Testis (tissue), 3 donors: ENCODE measurements around the gene FAF1. TPM values are rescaled to one million over a fixed set of nuclear protein-coding genes. Genes with fewer than 3 reads are reported as not detected.

Experiments
- DNase-seq: peaks from one replicate; pipeline ENCODE4 v3.0.0-alpha.2; 2019
- H3K27ac ChIP-seq, 2 donors: fragments of 200-600 bp; sonication (generic); one replicate each; pipeline ENCODE4 v1.5.1; 2019
- H3K27me3 ChIP-seq: fragments of 200-600 bp; sonication (generic); one replicate; pipeline ENCODE4 v1.5.1; 2019
- H3K36me3 ChIP-seq: fragments of 200-600 bp; sonication (generic); one replicate; pipeline ENCODE4 v1.5.1; 2017; ENCODE audit warnings: low read depth; ENCODE audit errors: missing control alignments
- H3K4me1 ChIP-seq: fragments of 200-600 bp; sonication (generic); one replicate; pipeline ENCODE4 v1.5.1; 2019
- H3K4me3 ChIP-seq, 2 donors: fragments of 200-600 bp; sonication (generic); one replicate each; pipeline ENCODE4 v1.5.1; 2017 to 2019
- H3K9me3 ChIP-seq: fragments of 200-600 bp; sonication (generic); one replicate; pipeline ENCODE4 v1.5.1; 2017
- POLR2A ChIP-seq: fragments of 450-650 bp; IDR thresholded peaks from one replicate; pipeline ENCODE4 v1.6.1; 2017; ENCODE audit warnings: antibody characterized with exemption, mild to moderate bottlenecking, moderate library complexity
- WGBS, 2 donors: methylation state at CpG; one replicate each; pipeline ENCODE4 v1.1.5; 2018; 5-methylcytosine and 5-hydroxymethylcytosine counted together
- intact Hi-C: fragments of 100-400 bp; cut with DNase I; formaldehyde crosslinking; loops from one replicate; pipeline ENCODE4 v1.15.1; 2023; ENCODE audit warnings: low total_unique reads
- polyA plus RNA-seq: library from polyadenylated mRNA; stranded (reverse); fragments of 350-450 nt; fragmentation: Illumina TruSeq; extraction: RNeasy Lipid Tissue Mini Kit (QIAGEN cat#74804); gene quantifications from one replicate; pipeline ENCODE4 v1.2.3, GENCODE V29; 2014; ENCODE audit warnings: low read depth, low replicate concordance; ENCODE audit not compliant: insufficient read depth
- total RNA-seq, 2 donors: library from RNA; depleted of rRNA; stranded (reverse); fragments of >200 nt; gene quantifications; one replicate each; pipeline ENCODE4 v1.2.3, GENCODE V29; 2016
- TF ChIP-seq, protein P1 (sequence below), 3 experiments: fragments of 450-650 bp in 2 of 3; fragments of 200-600 bp in 1 of 3; sonication (generic) in 1 of 3; IDR thresholded peaks; one replicate each; pipeline ENCODE4 v1.5.1; 2016 to 2019; ENCODE audit warnings: antibody characterized with exemption in 3 of 3, mild to moderate bottlenecking in 2 of 3, moderate library complexity in 1 of 3

The FAF1 gene
- total and polyA plus RNA-seq, 3 donors from 2014 or later = 46.5 to 236 (median 61.6) TPM

DNA sequence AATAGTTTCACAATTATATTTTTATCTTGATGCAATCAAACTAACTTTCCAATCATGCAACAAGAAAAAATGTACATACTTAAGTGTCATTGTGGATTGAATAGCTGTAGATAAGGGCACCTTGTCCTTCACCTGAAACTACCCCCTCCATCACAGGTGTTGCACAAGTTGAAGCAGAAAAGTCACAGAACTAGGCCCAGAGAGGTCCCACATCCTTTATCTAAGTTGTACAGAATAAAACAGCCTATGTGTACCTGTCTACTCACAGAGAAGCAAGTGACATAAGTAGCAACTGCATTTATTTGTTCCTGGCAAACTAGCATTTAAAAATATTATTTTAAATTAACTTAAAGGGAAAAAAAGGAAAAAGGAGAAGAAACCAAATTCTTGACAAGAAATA is 256.8 kb downstream of the FAF1 start:
- intact Hi-C loops = no loop called here
- no peaks in the 10 kb centered on the region for H3K9me3 ChIP-seq
- no peak overlapping the region for H3K4me3 ChIP-seq
- no peak overlapping the region for H3K27ac ChIP-seq
- DNase-seq = no peak
- H3K27me3 ChIP-seq = no peaks in the 10 kb centered on the region
- TF ChIP-seq, protein P1, sequence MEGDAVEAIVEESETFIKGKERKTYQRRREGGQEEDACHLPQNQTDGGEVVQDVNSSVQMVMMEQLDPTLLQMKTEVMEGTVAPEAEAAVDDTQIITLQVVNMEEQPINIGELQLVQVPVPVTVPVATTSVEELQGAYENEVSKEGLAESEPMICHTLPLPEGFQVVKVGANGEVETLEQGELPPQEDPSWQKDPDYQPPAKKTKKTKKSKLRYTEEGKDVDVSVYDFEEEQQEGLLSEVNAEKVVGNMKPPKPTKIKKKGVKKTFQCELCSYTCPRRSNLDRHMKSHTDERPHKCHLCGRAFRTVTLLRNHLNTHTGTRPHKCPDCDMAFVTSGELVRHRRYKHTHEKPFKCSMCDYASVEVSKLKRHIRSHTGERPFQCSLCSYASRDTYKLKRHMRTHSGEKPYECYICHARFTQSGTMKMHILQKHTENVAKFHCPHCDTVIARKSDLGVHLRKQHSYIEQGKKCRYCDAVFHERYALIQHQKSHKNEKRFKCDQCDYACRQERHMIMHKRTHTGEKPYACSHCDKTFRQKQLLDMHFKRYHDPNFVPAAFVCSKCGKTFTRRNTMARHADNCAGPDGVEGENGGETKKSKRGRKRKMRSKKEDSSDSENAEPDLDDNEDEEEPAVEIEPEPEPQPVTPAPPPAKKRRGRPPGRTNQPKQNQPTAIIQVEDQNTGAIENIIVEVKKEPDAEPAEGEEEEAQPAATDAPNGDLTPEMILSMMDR (IDR thresholded peaks at IDR 0.05) = no peak
- TF ChIP-seq POLR2A = no peak
- H3K36me3 ChIP-seq = no peaks in the 10 kb centered on the region
- no peaks in the 10 kb centered on the region for H3K4me1 ChIP-seq

DNA sequence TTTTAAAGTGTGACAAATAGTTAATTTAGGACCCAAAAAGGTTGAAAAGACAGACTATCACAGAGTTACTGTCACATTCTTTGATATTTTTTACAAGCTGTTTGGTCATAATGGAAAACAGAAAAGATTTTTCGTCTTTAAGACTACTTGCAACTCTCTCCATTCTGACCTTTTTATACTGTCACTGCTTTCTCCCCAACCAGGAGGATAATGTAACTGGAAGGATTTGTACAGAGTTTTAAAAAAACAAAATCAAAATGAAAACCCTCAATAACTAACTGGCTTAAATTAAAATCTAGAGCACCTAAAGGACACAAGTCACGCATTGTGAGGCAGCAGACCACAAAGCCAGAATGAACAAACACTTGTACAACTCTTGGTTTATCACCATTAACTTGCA is 257.7 kb downstream of the FAF1 start:
- no peaks in the 10 kb centered on the region for H3K9me3 ChIP-seq
- H3K27ac ChIP-seq = no peak overlapping the region
- H3K36me3 ChIP-seq = no peaks in the 10 kb centered on the region
- no peaks in the 10 kb centered on the region for H3K4me1 ChIP-seq
- DNase-seq = no peak
- WGBS, 2 donors = 89 to 94% methylated on average over 2 of the region's 2 CpGs
- H3K27me3 ChIP-seq = no peaks in the 10 kb centered on the region
- TF ChIP-seq POLR2A = no peak
- TF ChIP-seq, protein P1 (IDR thresholded peaks at IDR 0.05) = no peak
- intact Hi-C loops = no loop called here
- no peak overlapping the region for H3K4me3 ChIP-seq

DNA sequence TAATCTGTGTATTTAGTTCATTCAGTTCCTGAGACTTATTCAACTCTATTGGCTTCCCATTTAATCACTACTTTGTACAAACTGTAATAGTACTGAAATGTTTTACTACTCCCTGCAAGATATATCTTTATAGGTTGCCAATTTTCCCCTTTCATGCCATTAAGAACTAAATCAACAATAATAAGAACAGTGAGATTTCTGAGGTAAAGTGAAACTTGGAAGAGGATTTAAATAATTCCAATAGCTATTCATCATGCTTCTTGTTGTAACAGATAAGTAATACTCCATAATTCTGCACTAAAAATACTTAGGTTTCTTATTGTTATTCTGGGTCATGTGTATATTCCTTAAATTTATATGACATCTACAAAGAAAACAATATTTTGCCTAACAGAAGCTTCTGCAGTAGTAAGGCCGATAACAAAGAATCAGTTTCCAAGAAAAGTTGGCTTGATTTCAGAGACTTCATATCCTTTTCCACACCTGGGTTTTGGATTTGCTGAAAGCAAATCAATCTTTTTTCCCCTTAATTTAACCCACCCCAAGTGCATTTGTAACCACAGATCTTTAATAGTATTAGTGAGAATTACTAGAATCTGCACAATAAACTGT is 258.3 kb downstream of the FAF1 start:
- no peak overlapping the region for H3K4me3 ChIP-seq
- WGBS, 2 donors = 35 to 67% methylated on average over 1 of the region's 1 CpG
- intact Hi-C loops = no loop called here
- no peaks in the 10 kb centered on the region for H3K4me1 ChIP-seq
- no peak for DNase-seq
- TF ChIP-seq, protein P1 (IDR thresholded peaks at IDR 0.05) = no peak
- no peak for TF ChIP-seq POLR2A
- no peaks in the 10 kb centered on the region for H3K9me3 ChIP-seq
- H3K27ac ChIP-seq = no peak overlapping the region
- H3K27me3 ChIP-seq = no peaks in the 10 kb centered on the region
- no peaks in the 10 kb centered on the region for H3K36me3 ChIP-seq

DNA sequence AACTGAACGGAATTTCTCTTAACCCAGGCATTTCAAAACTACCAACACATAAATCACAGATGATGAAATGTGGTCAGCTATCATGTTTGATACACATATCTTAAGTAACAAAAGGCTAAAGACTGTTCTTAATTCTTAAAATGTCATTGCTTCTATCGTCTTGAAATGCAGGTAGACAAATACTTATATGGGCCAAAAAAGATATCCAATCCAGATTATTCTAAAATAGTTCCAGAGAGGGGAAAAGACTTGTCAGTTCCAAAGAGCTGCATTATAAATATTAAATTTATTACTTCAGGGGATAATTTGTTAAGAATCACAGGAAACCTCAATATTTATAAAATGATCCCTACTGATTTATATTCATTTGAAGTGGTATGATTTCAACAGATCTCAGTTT is 259.4 kb downstream of the FAF1 start:
- Histone ChIP-seq H3K4me3 (no peak overlapping the region), H3K27ac (no peak overlapping the region), H3K27me3 (no peaks in the 10 kb centered on the region), H3K4me1 (no peaks in the 10 kb centered on the region), H3K9me3 (no peaks in the 10 kb centered on the region), H3K36me3 (no peaks in the 10 kb centered on the region)
- no peak for TF ChIP-seq POLR2A
- TF ChIP-seq, protein P1 (IDR thresholded peaks at IDR 0.05) = no peak
- WGBS, 2 donors = 79% methylated on average over 2 of the region's 2 CpGs
- DNase-seq = no peak
- intact Hi-C loops = no loop called here

DNA sequence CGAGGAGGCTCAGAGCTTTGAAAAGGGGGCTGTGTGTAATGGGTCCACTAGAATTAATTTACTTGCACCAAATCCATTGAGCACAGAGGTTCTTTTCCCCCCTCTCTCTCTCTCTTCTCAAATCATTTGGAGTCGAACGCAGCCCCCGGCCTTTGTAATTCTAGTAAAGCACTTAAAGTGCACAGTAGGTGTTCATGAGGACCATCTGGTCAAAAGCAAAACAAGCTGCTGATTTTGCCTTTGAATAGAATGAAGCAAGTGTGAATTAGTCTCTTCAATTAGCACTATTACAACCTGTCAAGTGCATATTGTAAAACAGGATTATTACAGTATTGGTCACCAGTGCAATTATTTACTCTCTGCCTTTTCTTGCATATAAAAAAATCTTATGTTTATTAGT is 259.9 kb downstream of the FAF1 start:
- no peaks in the 10 kb centered on the region for H3K27me3 ChIP-seq
- DNase-seq = no peak
- TF ChIP-seq POLR2A = no peak
- TF ChIP-seq, protein P1 (IDR thresholded peaks at IDR 0.05) = no peak
- H3K4me1 ChIP-seq = no peaks in the 10 kb centered on the region
- H3K4me3 ChIP-seq = no peak overlapping the region
- H3K27ac ChIP-seq = no peak overlapping the region
- H3K9me3 ChIP-seq = no peaks in the 10 kb centered on the region
- intact Hi-C loops = no loop called here
- WGBS, 2 donors = 91 to 96% methylated on average over 4 of the region's 4 CpGs
- no peaks in the 10 kb centered on the region for H3K36me3 ChIP-seq
